GM19240 (cell line): ENCODE data around the gene ZNF688.
"Not testable (repeated sequence)": the region's sequence is repeated elsewhere in the genome, so short reads cannot be mapped to it uniquely, and the experiment has no call there.

Experiments used
- DNase-seq: peaks from one replicate; pipeline ENCODE4 v3.0.0; 2011; ENCODE audit warnings: low spot score; ENCODE audit not compliant: insufficient read length

The ZNF688 gene

GRCh38 chr16:30571445-30572322 lies at the start of gene ZNF688:
Gene ZNF688 (minus strand): TSS chr16:30571714. CDS start chr16:30571629, 85 bp downstream.
- DNase-seq, result peak; percentile 96

DNA sequence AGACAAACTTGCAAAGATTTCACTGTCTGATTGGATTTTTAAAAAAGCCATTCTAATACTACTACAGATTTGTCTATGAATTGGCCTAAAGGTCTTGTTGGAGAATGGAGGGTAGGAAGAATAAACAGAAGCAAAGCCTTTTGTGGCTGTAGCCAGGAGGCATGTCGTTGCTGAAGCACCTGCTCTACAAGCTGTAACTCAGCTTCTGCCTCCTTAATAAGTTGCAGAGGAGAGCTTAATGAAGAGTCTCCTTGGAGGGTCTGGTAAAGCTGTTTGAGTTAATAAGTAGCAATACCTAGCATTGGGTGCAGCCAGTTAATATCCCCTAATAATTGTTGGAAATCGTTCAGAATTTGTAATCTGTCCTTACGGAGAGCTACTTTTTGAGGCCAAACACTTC lies 48.7 kb upstream of the ZNF688 start:
- DNase-seq, result no peak

DNA sequence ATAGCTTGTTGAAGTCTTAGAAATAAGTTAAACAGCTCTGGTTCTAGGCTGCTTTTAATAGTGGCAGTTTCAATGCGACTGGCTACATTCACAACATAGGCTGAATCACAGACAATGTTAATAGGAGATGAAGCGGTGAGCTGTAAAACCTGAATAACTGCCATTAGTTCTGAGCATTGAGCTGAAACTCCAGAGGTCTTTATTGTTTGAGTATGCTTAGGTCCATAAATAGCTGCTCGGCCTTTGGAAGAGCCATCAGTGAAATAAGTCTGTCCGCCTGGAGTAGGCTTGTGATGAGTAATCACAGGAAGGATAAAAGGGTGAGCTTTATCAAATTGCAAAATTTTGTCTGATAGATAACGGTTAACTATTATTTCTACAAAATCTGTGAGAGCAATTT lies 48.1 kb upstream of the ZNF688 start:
- DNase-seq, result no peak

DNA sequence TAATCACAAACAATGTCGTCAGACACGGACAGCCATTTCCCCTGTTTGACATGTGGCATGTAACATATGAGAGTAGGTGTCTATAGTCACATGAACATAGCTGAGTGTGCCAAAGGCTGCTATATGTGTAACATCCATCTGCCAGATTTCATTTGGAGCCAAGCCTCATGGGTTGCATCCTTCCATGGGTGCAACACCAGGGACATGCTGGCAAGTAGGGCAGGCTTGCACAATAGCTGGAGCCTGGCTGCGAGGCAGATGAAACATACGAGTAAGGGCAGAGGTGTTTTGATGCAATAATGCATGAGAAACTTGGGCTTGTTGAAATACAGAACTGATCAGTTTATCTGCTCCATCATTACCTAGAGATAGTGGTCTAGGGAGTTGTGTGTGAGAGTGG lies 47.7 kb upstream of the ZNF688 start:
- no peak for DNase-seq

DNA sequence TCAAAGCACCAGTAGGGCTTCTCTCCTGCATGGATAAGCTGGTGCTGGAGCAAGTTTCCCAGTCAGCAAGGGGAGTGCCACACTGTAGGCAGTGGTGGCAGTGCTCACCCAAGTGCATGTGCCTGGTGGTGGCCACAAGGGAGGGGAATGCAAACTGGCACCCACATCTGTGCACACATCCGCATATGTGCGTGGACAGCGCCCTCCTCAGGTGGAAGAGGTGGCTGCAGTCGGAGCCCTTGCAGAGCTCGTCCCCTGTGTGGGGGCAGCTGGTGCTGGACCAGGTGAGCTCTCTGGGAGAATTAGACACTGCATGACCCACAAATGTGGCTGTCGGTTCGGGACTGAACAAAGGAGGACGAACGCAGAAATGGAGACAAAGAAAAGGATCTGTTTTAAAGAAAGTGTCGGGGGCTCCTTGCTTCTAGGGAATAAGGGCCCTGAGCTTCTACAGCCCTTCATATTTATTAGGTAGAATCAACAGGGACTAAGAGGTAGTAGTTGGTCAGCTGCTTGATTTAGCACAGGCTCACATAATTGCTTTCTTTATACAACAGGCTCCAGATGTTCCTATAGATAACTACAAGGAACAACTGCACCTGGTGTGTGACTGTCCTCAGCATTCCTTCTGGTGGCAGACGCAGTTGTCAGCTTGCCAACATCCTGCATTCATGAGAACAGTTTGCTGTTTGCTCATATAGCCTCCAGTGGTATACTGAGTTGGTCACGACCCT lies 44.0 kb upstream of the ZNF688 start:
- DNase-seq, result no peak

DNA sequence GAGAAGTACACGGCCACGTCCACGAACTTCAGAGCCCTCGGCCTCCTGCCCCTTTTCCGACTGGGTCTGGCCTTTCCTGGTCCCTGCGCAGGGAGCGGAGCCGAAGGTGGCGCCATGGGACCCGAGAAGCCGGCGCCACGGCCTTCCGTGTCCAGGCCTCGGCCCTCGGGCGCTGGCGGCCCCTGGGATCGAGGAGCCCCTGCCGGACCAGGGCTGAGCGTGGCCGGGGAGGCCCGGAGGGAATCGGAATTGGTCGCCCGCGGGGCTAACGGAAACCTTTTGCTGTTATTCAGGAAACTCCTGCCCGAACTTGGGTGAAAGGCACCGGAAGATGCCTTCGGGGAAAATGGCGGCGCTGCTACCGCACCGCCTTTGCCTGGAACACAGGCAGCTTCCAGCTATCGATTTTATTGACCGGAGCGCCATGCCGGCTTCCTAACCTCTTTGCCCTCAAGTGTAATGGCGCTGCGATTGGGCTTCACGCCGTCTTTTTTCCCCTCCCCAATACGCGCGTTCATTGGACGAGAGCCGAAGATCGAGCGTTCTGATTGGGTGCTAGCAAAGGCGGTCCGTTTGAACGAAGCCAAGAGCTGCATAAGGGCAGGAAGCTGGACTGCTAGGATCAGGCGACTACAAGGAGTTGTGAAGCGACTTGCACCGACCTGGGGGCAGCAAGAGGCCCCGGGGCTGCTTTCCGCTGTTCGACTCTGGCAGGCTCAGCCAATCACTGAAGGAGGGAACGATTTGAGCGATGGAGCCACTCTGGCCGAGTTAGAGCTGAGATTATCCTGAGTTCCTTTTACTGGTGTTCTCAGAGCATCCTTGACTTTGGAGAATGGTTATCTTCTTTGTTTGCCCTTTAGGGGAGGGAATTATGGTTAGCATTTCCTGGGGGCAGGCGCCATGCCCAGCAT lies 38.7 kb upstream of the ZNF688 start, which contains the start of gene ZNF689:
ZNF689 (minus strand) TSS at position 464 of the 914 bp plus-strand sequence; CDS start at position 116, 348 bp downstream.
- DNase-seq, result peak; percentile 90

- DNase-seq, result peak; percentile 58
These were observed 37.8 kb upstream of the ZNF688 start for GRCh38 chr16:30609002-30609925.

GRCh38 chr16:30606004-30606403 lies 34.5 kb upstream of the ZNF688 start:
- no peak for DNase-seq

GRCh38 chr16:30605158-30605557 lies 33.6 kb upstream of the ZNF688 start:
- DNase-seq, result no peak

- no peak for DNase-seq
These were observed 32.9 kb upstream of the ZNF688 start for GRCh38 chr16:30604316-30604947.

- DNase-seq, result no peak
These were observed 32.4 kb upstream of the ZNF688 start for GRCh38 chr16:30603945-30604315.

DNA sequence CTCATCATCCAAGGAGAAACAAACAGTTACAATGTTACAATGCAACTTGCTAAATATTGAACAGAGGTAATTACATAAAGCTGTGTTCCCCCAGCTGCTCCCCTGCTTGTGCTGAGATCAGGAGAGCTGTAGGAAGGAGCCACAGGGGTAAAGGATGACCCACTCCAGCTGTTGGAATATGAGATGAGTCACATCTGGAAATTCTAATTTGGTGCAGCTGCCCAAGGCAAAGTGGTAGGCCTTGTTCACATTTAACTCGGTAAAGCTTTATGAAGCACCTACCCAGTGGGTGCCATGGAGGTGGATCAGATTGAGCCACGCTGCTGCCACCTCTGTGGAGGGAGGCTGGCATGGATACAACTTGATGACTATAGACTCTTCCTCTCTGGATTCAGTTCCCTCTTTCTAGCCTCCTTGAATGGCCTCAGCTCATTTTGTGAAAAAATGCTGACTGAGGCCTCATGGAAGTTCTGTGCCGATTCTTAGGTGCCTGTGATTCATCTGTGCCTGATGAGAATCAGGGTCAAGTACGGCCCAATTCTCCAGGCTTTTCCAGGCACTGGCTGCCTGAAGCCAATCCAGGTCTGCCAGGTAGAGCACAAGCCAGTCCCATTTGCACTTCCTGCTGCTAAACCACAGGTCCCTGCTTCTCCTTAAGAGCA lies 31.2 kb upstream of the ZNF688 start:
- no peak for DNase-seq

DNA sequence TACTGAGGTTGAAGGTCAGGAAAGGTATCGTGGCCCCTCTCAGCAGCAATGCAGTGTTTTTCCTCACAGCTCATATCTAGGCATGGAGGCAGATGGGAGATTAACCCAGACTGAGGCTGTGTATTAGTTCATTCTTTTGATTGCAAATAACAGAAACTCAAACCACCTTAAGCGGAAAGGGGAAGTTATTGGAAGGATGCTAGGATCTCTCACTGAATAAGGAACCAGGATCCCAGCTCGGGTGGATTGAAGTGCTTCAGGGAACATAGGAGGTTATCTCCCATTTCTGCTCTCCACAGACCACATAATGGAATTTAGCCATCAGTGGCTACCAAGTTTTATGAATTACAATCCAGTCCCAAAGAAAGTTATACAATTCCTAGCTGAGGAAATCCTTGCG lies 30.5 kb upstream of the ZNF688 start:
- DNase-seq, result no peak

DNA sequence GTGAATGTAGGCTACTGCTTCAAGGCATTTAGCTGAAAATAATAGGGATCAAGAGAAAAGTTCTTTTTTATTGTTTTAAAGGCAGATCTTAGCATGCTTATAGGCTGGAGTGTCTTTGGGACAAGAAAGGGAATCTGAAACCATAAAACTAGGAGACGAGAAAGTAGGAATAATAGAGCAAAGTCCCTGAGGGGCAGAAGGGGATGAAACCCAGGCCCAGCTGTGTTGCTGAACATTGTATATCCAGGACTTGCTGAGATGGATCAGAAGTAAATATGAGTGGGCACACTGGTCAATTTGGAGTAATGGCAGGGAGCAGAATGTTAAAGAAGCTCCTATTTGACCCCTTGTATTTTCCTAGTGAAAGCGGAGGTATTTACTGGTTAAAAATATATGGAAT lies 29.4 kb upstream of the ZNF688 start:
- DNase-seq, result no peak

- DNase-seq, result no peak
These were observed 28.7 kb upstream of the ZNF688 start for GRCh38 chr16:30600215-30600614.

GRCh38 chr16:30592871-30593270 lies 21.4 kb upstream of the ZNF688 start:
- DNase-seq, result no peak

GRCh38 chr16:30590869-30591268 lies 19.4 kb upstream of the ZNF688 start:
- not testable (repeated sequence) for DNase-seq

GRCh38 chr16:30589582-30589981 lies 18.1 kb upstream of the ZNF688 start:
- not testable (repeated sequence) for DNase-seq

DNA sequence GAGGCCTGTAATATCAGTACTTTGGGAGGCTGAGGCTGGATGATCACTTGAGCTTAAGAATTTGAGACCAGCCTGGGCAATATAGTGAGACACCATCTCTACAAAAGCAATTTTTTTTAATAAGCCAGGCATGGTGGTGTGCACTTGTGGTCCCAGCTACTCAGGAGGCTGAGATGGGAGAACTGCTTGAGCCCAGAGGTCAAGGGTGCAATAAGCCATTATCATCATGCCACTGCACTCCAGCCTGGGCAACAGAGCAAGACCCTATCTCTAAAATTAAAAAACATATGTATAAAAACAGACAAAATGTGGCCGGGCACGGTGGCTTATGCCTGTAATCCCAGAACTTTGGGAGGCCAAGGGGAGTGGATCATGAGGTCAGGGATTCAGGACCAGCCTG lies 17.1 kb upstream of the ZNF688 start:
- DNase-seq, result no peak
